GM10248 (cell line): ENCODE measurements around the gene CFAP77.

Source experiments
- CTCF ChIA-PET: fragments of 300-600 bp; sonication (Branson Sonifier 250); formaldehyde crosslinking; extraction: SDS; loops from one replicate; lab custom pipeline; 2021; ENCODE audit warnings: antibody characterized with exemption; lab: Yijun Ruan, JAX
- POLR2A ChIA-PET: fragments of 350-650 bp; sonication (Branson Sonifier 250); formaldehyde crosslinking; extraction: SDS; loops from one replicate; lab custom pipeline; 2020; ENCODE audit warnings: antibody characterized with exemption; lab: Yijun Ruan, JAX
- DNase-seq: peaks from one replicate; pipeline ENCODE4 v3.0.0; 2012; ENCODE audit errors: extremely low spot score
- TF ChIP-seq, protein P1 (sequence below): IDR thresholded peaks from 2 replicates; pipeline ENCODE4 v1.5.1; 2012; ENCODE audit warnings: mild to moderate bottlenecking, low read depth; ENCODE audit errors: extremely low read depth, missing control alignments, control extremely low read depth

Gene CFAP77

DNA sequence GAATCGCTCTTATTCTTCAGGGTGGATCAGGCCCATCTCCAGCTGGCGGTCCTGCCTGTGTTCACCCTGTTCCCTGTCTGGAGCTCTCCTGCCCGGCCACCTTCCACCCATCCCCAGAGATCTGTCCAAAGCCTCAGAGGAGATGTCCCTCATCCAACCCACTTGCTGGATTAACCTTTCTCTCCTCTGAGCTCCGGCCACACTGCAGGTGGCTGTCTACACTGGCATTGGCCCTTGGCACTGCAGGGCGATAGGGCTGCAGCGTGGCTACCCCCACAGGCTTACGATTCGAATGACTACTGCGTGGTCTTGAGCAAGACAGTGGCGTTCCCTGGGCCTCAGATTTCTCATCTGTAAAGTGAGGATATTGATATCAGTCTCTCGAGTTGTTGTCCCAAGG lies 108.6 kb downstream of the CFAP77 start:
- DNase-seq, result no peak
- ChIA-PET CTCF (interaction anchor here (1.2 to 4.3 kb wide), 3 partner anchors 12 to 382 kb away, joined by 3 to 27 read pairs (median 3); no protein-coding TSS in a partner anchor), POLR2A (no interaction called here)
- TF ChIP-seq, protein P1, sequence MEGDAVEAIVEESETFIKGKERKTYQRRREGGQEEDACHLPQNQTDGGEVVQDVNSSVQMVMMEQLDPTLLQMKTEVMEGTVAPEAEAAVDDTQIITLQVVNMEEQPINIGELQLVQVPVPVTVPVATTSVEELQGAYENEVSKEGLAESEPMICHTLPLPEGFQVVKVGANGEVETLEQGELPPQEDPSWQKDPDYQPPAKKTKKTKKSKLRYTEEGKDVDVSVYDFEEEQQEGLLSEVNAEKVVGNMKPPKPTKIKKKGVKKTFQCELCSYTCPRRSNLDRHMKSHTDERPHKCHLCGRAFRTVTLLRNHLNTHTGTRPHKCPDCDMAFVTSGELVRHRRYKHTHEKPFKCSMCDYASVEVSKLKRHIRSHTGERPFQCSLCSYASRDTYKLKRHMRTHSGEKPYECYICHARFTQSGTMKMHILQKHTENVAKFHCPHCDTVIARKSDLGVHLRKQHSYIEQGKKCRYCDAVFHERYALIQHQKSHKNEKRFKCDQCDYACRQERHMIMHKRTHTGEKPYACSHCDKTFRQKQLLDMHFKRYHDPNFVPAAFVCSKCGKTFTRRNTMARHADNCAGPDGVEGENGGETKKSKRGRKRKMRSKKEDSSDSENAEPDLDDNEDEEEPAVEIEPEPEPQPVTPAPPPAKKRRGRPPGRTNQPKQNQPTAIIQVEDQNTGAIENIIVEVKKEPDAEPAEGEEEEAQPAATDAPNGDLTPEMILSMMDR, result no peak

DNA sequence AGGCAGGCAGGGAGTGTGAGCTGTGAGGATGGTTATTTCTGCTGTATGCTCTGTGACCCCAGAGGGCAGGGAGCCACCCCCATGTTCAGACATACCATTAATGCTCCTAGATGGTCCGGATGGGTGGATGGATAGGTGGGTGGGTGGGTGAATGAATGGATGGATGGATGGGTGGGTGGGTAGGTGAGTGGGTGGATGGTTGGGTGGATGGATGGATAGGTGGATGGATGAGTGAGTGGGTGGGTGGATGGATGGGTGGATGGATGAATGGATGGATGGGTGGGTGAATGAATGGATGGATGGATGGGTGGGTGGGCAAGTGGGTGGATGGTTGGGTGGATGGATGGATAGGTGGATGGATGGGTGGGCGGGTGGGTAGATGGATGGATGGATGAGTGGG lies 109.0 kb downstream of the CFAP77 start:
- CTCF ChIA-PET, result interaction anchor here (1.3 to 4.3 kb wide), 2 partner anchors 13 to 56 kb away, joined by 3 to 27 read pairs; no protein-coding TSS in a partner anchor

DNA sequence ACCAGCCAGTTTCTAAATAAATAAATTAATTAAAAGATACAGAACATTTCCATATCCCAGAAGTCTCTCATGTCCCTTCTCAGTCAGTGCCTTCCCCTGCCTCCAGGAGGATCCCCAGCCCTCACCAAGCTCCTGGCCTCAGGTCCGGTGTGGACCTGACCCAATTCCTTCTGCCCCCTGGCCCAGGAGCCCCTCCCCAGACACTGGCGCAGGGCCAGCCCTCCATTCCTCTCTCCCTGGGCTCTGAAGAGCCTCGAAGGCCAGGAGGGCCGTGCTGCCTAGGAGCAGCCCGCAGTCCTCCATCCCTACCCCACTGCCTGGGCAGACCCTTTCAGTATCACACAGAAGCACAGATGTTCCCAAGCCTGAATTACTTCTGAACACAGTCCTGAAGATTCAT lies 110.6 kb downstream of the CFAP77 start:
- ChIA-PET POLR2A (no interaction called here), CTCF (no interaction called here)
- TF ChIP-seq, protein P1, result no peak
- DNase-seq, result no peak

More for the DNA sequence above, 109.0 kb downstream of the CFAP77 start:
- no peak for DNase-seq
- POLR2A ChIA-PET, result no interaction called here
- TF ChIP-seq, protein P1, result no peak

DNA sequence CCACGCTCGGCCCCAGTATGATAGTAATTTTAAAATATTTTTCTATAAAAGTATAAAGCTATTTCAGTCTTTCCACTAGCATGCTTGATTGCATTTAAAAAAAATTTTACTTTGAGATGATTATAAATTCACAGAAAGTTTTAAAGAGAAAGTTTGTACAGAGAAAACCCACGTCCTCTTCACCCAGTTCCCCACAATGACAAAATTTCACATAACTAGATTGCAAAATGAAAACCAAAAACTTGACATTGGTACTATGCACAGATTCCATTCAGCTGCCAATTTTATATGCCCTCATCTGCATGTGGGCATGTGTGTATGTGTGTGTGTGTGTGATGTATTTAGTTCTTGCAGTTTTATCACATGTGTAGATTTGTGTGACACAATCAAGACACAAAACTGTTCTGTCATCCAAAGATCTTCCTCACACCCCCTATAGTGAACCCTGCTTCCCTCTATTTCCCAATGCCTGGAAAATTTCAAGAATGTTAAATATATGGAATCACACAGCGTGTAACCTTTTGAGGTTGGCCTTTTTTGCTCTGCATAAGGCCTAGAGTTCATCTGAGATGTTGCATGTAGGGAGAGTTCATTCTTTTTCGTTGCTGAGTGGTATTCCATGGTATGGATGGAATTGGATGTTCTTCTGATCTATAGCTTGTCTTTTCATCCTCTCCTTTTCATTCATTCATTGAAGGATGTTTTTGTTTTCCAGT lies 115.5 kb downstream of the CFAP77 start:
- ChIA-PET POLR2A (no interaction called here), CTCF (interaction anchor here (1.0 kb wide), 1 partner anchor 21 kb away, joined by 3 read pairs; no protein-coding TSS in a partner anchor)
- no peak for DNase-seq
- TF ChIP-seq, protein P1, result no peak

DNA sequence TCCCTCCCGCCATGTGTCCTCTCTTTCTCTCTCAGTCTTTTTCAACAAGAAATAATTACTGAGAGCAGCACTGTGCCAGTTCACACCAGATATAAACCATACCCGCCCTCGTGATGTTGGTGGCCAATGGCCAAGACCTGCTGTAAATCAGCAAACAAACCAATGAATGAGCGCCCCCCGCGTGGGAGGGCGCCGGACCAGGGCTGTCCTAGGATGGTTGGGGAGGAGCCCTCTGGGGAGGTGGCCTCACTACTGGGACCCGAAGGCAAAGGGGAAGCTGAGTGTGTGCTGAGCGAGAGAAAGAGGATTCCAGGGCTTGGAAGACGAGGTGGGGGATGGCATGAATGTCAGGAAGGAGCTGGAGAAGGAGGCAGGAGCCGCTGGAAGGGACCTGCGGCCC lies 121.2 kb downstream of the CFAP77 start:
- DNase-seq, result no peak
- CTCF ChIA-PET, result no interaction called here
- POLR2A ChIA-PET, result no interaction called here
- TF ChIP-seq, protein P1, result no peak

DNA sequence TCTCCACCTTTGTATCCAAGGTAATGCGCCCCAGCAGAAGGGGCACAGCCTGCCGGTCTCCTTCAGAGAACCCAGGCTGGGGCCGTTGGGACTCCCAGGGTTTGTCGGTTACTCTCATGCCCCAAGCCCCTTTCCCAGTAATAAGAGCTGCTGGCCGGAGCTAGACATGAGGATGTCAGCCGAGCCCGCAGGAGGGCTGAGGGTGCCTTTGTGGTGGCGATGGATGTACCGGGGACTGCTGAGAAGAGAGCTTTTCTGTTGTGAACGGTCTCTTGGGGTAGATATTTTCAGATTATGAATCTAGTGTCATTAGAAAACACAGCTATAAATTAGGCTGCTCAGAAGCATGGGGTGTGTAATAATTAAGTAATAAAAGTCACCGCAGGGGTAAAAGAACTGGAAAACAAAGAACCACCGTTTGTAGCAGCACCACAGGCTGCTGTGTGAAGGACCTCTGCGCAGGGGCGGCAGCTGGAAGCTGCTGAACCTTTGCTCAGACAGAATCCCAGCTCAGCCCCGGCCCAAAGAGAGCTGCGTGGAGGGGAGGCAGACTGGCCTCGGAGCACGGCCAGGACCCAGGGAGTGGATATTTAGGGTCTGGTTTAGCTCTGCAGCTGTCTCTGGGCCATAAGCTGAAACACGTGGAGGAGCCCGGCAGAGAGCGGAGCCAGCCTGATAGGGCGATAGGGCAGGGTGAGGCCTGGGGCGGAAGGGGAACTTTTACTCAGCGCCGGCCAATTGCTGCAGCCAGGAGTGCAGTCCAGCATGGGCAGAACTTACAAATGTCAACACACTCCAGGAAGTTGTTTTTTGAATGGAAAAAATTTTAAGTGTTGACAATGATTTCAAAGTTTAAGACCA lies 121.9 kb downstream of the CFAP77 start:
- DNase-seq, result no peak
- ChIA-PET CTCF (interaction anchor here (1.0 kb wide), 1 partner anchor 25 kb away, joined by 3 read pairs; no protein-coding TSS in a partner anchor), POLR2A (no interaction called here)
- TF ChIP-seq, protein P1, result no peak
